NCI-H1694 (cell line): Measurements from ENCODE around the gene LRRC47.

Experiments used
- DNase-seq: peaks from one replicate; lab custom pipeline; 2025; lab: John Stamatoyannopoulos, UW

The LRRC47 gene

DNA sequence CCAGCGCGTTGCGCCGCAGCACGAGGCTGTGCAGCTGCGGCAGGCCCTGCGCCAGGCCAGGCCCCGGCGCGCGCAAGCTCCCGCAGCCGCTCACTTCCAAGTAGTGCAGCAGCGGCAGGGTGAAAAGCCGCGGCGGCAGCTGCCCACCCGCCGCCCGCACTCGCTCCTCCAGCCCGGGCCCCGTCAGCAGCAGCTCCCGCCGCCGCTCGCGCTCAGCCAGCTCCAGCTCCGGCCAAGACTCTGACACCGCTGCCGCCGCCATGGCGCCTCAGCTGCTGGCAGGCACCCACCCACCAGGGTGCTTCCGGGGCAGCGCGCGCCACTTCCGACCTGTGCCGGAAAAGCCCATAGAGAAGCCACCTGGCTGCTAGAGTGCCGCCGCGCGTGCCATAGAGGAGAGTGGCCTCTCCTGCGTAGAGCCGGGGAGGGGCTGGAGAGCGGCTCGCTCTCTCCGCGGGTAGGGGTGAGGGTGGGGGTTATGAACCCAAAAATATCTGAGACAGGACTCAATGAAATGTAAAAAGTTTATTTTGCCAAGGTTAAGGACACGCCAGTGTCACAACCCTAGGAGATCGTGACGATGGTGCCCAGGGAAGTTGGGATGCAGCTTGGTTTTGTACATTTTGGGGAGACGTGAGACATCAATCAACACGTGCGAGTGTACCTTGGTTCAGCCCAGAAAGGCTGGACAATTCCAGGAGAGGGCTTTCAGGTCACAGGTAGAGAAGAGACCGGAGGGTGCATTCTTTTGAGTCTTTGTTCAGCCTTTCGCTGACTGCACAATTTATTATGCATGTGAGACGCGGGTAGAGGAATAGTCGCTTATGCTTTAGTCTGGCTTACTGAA is at the start of gene LRRC47:
Gene LRRC47, minus strand, starts transcription at position 284 of the 847 bp plus-strand sequence. Its CDS starts 22 bp downstream, at position 262.
- DNase-seq: peak; percentile 69

DNA sequence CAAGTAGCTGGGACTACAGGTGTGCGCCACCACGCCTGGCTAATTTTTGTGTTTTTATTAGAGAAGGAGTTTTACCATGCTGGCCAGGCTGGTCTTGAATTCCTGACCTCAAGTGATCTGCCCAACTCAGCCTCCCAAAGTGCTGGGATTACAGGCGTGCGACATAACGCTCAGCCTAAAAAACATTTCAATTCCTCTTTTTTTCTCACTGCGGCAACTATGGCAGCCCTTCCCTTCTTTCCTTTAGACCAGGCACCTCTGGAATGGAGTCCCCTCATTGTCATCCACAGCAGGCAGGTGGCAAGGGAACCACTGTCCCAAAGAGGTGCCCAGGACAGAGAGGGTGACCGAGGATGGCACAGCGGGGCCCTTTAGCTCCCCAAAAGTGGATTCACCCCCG is 46.6 kb upstream of the LRRC47 start:
- DNase-seq: no peak

DNA sequence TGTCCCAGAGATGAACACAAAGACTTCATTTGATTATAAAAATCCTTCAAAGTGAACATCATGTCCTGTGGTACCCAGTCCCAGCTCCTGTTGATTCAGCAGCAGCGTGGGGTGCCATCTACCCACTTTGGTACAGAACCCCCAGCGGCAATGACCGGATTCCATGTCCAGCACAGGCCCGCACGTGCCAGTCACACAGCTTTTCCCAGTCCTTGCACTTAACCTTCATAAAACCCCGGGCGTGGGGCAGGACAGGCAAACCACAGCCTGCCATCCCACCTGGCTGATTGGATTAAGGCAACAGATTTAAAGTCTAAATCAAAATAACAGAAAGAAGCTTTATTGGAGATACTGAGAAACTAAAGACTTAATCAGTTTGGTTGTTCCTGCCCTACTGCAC is 45.2 kb upstream of the LRRC47 start:
- DNase-seq: no peak

- DNase-seq: no peak
Observed at GRCh38 chr1:3838788-3839187, 42.5 kb upstream of the LRRC47 start.

DNA sequence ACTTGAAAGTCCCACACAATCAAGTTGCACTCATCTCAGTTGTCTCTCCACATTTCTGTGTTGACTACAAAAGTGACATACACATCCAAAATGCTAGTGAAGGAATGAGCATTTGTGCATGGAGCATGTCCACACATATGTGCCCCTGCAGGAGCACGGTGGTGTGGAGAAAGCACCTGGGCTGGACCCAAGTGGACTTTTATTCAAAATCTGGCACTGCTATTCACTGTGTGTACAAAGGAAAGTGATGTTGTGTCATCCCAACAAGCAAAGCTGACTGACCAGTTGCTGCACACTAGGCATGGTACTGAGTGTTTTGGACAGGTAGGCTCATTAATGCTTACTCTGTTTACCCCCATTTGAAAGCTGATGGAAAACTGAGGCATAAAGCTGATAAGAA is 41.4 kb upstream of the LRRC47 start:
- DNase-seq: no peak

DNA sequence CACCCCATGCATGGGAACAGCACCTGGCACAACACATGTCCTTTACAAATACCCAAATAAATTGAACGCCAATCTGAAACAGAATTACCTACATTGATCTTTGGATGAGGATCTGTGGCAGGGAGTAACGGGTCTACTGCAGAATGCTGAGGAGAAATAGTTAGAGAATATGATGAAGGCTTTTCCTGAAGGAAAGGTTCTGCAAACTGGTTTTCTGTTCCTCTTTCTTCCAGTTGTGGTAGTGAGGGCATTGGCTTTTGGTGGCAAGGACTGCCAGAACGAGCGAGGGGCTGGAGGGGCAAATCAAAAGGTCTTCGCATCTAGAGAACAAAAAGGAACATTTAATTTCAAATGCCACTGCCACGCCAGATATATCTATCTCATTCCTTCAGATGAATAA is 40.9 kb upstream of the LRRC47 start:
- DNase-seq: no peak

DNA sequence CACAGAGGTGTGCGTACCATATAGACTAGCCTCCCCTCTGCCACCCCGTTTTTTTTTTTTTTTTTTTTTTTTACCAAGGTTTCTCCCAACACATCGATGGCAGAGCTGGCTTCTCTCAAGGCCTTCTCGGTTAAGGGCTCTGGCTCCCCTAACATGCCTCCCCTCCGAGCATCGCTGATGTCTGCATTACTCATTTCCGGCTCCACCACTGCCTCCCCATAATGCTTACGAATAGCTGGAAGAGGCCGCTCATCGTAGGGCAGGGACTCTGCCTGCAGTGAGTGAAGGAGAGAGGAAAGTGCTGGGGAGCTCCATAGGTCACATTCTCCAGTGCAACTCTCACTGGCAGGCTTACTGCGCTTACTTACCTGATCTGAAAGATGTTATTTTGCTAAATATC is 40.1 kb upstream of the LRRC47 start:
- no peak for DNase-seq

DNA sequence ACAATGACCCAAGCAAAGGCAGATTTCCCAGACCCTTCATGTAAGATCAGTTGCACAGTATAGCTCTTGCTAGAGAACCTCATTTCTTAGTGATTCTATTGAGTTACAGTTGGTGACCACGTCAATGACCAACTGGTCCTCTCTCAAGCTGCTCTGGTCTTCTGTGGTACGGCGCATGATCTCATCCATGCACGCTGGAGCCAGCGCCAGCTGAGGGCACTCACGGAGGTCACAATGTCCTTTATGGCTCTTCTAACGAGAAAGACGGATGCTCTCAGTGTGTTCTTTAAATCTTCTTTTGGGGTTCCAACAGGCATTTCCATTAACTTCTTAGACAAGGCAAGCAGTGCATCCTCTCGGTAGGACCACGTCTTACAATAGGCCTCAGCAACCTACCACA is 38.4 kb upstream of the LRRC47 start:
- DNase-seq: no peak

GRCh38 chr1:3831689-3832088 is 35.4 kb upstream of the LRRC47 start:
- DNase-seq: no peak

- no peak for DNase-seq
Observed at GRCh38 chr1:3828391-3828790, 32.1 kb upstream of the LRRC47 start.

DNA sequence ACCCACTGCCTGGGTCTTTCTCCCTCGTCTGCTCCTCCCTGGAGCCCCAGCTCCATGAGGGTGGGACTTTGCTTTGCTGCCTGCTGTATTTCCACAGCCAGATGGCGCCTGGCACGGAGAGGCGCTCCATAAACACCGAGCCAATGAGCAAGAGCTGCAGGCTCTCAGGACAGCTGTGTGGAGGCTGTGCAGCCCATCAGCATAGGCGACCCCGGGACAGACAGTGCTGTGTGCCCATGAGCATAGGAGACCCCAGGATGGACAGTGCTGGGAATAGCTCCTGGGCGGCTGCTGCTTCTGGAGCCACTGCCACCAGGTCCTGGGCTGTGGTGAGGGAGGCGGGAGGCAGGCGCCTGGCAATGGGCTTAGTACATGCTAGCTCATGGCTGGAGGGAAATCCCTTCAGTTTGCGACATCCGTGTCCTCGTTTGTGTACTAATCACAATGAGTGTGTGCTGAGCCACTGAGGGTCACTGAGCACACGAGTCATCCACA is 31.6 kb upstream of the LRRC47 start:
- peak; percentile 58 for DNase-seq

DNA sequence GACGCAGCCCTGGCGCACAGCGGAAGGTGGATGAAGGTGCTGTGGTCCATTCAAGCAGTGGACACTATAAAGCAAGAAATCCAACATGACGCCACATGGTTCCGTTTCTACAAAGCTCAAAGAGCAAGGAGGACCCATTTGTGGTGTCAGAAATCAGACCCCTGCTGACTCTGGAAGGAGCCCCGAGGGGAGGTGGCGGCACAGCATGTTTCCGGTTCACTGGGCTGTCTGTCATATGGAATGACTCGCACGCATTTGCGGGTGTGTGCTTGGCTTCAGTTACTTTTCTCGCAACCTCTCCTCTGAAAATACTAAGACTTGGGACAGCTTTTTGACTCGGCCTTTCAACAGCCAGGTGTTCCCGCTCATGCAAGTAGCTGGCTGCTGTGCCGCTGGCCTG is 29.1 kb upstream of the LRRC47 start:
- no peak for DNase-seq

- no peak for DNase-seq
Observed at GRCh38 chr1:3824650-3825049, 28.4 kb upstream of the LRRC47 start.

DNA sequence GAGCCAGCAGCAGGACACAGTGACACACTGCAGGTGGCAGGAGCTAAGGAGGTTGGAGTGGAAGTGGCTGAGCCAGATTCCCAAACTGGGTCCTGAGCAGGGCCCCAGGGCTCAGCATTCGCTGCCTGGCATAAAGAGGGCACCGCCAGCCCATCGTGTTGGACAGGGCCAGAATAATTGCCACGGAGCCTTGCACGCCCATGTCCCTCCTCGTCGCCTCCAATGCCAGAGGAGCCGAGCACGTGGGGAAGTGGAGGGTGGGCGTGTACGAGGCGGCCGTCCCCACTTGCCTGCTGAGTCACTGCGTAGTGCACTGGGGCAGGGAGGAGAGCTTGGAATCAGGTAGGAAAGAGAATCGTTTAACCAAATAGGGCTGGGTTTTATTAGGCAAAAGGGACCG is 26.1 kb upstream of the LRRC47 start:
- DNase-seq: no peak

DNA sequence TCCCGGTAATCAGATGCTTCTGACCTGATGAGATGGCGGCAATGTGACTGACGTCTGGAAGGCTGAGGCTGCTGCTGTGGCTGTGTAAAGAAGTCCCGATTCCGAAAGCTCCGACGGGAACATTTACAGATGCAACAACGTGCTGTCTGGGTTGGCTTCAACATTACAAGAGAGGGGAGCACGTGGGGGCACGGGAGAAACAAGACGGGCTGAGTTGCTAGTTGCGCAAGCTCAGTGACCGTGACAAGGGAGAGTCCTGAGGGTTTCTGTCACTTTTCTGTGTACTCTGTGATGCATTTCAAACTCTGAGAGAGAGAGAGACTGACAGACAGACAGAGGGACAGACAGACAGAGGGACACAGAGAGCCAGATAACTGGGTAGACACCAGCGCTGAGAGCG is 25.6 kb upstream of the LRRC47 start:
- DNase-seq: no peak

GRCh38 chr1:3821447-3821846 is 25.1 kb upstream of the LRRC47 start:
- DNase-seq: peak; percentile 28

- peak; percentile 95 for DNase-seq
Observed at GRCh38 chr1:3821004-3821403, 24.7 kb upstream of the LRRC47 start.

- DNase-seq: no peak
Observed at GRCh38 chr1:3820316-3820715, 24.0 kb upstream of the LRRC47 start.

- peak; percentile 15 for DNase-seq
Observed at GRCh38 chr1:3819771-3820200, 23.5 kb upstream of the LRRC47 start.

DNA sequence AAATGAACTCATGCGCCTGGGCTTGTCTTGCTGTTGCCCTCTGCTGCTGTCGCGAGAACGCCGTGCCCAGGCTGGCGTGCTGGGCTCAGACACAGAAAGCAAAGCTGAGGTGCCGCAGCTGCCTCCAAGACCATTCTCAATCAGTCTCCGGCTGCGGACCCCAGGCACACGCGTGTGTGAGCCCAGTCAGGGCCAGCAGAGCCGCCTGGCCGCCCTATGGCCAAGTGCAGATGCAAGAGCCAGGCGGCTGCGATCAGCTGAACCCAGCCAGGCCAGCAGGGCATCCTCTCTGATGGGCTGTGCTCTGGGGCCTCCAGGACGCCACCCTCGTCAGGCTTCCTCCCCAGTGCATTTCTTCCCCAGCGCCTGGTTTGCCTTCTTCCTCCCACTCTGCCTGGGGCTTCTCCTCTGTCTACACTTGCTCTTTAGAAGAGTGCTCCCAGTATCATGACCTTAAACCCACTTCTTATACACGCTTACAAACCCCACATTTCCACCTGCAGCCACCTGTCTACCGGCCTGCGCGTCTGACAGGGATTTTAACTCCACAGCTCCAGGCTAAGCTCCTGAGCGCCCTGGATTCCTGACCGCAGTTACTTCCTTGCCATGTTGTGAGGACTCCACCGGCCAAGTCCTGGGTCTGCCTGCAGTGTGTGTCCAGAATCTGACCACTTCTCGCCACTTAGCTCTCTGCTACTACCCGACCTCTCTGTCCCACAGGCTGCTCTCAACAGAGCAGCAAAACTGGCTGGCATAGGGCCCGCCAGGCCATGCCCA is 21.7 kb upstream of the LRRC47 start:
- DNase-seq: no peak

DNA sequence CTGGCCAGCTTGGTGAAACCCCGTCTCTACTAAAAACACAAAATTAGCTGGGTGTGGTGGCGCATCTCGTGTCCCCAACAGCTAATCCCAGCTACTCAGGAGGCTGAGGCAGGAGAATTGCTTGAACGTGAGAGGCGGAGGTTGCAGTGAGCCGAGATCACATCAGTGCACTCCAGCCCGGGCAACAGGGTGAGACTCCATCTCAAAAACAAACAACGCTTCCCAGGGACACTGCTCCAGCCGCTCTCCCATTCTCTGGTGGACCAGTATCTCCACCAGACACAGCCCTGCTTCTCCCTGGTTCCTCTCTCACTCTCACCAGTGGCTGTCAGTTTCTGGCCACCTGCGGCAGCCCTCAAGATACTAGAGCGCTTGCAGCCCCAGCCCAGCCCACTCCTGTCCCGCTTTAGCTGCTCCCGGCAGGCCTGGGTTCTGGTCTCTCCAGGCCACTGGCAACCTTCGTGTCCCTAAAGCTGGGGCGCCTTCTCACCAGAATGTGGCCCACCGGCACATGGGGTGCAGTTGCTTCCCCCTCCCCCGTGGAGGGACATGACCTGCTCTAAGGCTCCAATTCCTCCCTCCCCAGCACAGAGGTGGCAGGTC is 20.9 kb upstream of the LRRC47 start:
- no peak for DNase-seq

GRCh38 chr1:3816331-3817137 is 20.2 kb upstream of the LRRC47 start:
- DNase-seq: no peak
